Stimulated activated CD4-positive, alpha-beta T cell treated with anti-CD3 and anti-CD28 coated beads, TNF-alpha, amount 100 ng/mL, for 48 hours (primary cell): Measurements from ENCODE around the gene NOD2.

Source experiments
- DNase-seq, 3 donors: peaks; one replicate each; pipeline ENCODE4 v3.0.0-alpha.2; 2020; ENCODE audit warnings: low read depth in 3 of 3

The NOD2 gene

DNA sequence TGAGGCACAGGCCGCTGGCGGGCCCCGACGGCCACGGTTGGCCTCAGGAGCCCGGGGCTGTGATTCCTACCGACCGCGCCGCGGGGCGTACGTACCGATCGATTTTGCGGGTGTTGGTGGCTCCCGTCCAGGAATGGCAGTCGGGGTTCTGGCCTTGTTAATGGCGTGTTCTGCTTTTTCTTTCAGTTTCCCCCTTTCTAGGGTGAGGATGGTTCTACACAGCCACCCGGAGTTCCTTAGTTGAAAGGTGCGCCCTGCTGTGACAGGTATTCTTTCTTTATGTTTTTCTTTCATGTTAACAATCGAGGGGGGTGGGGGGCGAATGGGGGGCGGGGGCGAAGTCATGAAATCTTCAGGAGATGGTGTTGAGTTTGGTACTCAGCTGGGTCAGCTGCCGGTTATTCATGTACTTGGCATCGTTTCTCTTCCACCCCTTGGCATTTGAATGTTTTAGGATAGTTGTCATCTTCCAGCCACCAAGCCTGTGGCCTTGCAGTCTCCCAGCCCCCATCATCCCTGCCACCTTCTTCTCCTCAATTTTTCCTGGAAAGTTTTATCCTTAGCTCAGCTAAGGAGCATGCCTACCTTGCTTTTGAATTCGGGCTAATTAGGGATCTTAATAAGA, 49.3 kb downstream of the NOD2 start:
- no peak for DNase-seq

GRCh38 chr16:50743581-50744225, 50.3 kb downstream of the NOD2 start:
- no peak for DNase-seq

DNA sequence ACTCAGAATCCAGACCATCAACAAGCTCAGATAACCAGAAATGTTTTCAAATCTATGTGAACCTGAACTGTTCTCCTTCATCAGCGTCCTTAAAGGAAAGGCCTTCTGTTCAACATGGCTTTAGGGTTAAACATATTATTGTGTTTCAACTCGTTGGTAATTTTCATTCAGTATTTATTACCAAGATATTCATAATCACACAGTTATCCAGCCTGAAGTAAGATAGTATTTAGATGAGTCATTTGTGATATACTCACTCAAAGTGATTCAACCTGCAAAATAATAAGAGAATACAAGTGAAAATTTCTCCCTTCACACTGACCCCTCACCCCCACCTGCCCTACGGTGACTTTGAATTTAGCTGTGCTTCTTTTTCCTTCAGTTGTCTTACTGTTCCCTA, 51.5 kb downstream of the NOD2 start:
- DNase-seq, result no peak

DNA sequence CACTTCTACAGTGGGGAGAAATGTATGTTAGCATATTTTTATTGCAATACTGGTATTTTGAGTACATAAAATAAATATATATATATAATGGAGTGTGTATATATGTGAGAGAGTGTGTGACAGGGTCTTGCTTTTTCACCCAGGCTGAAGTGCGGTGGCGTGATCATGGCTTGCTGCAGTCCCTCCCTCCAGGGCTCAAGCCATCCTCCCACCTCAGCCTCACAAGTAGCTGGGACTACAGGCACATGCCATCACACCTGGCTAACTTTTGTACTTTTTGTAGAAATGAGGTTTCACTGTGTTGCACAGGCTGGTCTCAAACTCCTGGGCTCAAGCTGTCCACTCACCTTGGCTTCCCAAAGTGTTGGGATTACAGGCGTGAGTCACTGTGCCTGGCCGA, 52.5 kb downstream of the NOD2 start:
- no peak for DNase-seq

- DNase-seq, result no peak
Measured at GRCh38 chr16:50747207-50747956, 54.0 kb downstream of the NOD2 start.

DNA sequence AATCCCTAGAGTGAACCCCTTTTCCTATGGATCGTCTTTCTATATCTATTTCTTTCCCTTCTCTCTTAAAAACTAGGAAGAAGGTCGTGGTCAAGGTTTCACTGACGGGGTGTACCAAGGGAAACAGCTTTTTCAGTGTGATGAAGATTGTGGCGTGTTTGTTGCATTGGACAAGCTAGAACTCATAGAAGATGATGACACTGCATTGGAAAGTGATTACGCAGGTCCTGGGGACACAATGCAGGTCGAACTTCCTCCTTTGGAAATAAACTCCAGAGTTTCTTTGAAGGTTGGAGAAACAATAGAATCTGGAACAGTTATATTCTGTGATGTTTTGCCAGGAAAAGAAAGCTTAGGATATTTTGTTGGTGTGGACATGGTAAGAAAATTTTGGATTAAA, 58.1 kb downstream of the NOD2 start:
- no peak for DNase-seq

DNA sequence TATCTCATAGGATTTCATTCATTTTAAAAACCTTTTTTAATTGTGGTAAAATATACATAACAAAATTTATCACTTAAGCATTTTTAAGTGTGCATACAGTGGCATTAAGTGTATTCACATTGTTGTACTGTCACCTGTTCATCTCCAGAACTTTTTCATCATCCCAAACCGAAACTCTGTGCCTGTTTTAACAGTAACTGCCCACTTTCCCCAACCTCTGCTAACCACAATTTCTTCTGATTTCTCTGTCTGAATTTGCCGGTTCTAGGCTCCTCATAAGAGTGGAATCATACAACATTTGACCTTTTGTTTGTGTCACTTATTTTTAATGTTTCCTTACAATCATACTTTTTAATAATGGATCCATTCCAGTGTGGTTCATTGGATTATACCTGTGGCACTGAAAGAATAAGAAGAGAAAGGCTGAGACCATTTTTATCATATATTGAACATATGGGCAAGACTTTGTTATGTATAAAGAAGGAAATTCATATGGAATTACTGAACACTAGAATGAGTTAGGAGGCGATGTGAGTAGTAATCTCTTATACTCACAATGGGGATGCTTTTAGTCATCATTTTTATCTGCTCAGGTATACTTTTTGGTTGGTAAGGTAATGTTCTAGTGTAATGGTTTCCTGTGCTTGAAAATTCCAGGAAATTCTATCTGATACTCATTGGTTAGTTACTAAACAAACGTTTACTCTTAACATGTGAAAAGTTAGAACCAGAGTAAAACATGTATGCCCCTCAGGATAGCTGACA, 59.2 kb downstream of the NOD2 start:
- DNase-seq, result no peak

DNA sequence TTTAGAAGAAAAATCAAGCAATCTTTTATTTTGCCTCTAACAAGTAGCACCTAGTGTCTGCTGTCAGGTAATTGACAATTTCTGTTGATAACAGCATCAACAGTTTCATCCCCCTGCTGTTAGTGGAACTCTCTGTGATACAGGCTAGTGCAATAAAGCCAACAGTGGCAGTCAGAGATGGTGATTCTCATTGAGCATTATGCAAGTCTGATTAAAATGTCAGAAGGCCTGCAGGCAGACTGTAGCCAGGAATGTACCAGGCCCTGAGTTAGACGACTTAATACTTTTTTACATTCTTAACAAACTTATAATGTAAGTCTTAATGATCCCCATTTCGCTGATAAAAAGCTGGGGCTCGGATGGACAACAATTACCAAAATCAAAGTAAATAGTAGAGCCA, 63.1 kb downstream of the NOD2 start:
- no peak for DNase-seq

DNA sequence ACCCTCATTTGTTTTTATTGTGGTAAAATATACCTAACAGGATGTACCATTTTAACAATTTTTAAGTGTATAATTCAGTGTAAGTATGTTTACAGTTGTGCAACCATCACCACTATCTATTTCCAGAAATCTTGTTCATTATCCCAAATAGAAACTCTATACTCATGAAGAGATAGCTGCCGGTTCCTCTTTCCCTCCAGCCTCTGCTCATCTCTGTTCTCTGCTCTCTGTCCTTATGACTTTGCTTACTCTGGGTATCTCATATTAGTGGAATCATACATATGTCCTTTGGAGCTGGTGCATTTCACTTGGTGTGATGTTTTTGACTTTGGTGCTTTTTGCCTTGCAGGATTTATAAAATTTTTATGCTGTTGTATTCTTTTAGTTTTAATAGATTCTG, 67.9 kb downstream of the NOD2 start:
- DNase-seq, result no peak

DNA sequence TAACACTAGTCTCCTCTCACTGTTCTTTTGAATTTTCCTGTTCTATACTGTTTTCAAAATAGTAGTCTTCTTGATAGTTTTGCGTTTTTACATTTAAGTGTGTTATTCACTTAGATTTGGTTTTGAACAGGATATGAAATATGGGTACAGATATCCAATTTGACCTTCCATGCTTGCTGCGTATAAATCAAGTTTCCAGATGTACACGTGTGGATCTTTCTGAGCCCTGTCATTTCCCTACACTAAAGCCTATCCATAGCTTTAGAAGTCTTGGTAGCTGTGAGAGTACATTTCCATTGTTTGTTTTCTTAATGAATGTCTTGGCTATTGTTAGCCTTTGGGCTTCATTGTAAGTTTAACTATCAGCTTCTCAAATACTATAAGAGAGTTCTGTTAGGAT, 68.8 kb downstream of the NOD2 start:
- DNase-seq, result no peak

GRCh38 chr16:50763211-50763610, 69.8 kb downstream of the NOD2 start:
- no peak for DNase-seq

GRCh38 chr16:50765260-50765659, 71.9 kb downstream of the NOD2 start:
- DNase-seq, result no peak

DNA sequence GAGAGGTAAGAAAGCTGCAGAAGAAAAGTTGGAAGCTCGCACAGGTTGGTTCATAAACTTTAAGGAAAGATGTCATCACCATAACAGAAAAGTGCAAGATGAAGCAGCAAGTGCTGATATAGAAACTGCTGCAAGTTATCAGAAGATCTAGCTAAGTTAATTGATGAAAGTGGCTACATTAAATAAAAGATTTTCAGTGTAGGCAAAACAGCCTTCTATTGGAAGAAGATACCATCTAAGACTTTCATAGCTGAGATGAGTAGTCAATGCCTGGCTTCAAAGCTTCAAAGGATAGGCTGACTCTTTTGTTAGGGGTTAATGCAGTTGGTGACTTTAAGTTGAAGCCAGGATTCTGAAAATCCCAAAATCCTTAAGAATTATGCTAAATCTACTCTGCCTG, 72.5 kb downstream of the NOD2 start:
- DNase-seq, result no peak

GRCh38 chr16:50767197-50767596, 73.8 kb downstream of the NOD2 start:
- DNase-seq, result no peak

DNA sequence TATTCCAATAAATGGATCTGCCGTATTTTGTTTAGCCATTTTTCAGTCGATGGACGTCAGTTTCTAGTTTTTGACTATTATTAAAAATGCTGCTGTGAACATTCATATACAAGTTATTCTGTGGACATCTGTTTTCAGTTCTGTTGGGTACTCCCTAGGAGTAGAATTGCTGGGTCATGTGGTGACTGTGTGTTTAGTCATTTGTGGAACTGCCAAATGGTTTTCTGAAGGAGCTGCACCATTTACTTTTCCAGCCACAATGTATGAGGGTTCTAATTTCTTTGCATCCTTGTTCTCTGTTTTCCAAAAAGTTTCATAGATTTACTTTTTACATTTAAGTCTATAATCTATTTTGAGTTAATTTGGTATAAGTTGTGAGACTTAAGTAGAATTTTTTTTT, 78.0 kb downstream of the NOD2 start:
- DNase-seq, result no peak

DNA sequence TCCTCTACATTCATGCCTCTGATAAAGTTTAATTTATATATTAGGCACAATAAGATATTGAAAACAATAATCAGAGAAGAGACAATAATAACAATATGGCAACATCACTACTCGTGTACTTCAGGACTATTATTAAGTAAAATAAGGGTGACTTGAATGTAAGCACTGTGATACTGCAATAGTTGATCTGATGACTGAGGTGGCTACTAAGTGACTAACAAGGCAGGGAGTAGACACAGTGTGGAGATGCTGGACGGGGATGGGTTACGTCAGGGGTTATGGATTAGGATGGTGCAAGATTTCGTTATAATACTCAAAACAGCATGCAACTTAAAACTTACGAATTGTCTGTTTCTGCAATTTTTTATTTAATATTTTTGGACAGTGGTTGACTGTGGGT, 81.0 kb downstream of the NOD2 start:
- DNase-seq, result no peak

DNA sequence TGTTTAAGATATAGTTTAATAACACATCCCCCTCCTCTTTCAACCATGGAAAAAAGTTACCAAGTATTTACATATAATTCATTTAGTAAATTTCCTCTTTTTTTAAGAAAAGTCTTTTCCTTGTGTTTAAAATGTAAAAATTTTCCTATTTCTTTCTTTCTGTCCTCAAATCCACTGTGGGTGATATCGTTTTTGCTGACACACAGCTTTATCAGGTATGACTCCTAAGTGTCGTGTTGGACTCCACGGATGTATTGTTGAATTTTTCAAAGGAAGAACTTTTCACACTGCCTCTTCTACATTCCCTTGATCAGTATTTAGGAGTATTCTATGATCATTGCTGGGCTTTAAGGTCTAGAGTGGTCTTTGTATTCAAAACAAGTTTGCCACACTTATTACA, 81.6 kb downstream of the NOD2 start:
- no peak for DNase-seq

- no peak for DNase-seq
Measured at GRCh38 chr16:50776037-50776436, 82.6 kb downstream of the NOD2 start.

- DNase-seq, result no peak
Measured at GRCh38 chr16:50778284-50779163, 85.1 kb downstream of the NOD2 start.

DNA sequence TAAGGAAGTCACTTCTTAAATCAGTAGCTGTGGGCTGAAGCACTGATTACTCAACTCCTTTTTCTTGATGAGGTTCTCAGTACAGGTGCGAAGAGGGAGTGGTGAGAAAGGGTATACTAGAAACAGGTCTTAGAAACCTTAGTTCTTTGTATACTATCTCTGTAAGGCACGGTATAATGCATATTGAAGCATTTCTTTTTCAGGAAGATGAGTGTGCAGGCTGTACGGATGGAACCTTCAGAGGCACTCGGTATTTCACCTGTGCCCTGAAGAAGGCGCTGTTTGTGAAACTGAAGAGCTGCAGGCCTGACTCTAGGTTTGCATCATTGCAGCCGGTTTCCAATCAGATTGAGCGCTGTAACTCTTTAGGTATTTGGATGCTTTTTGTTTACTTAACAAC, 87.6 kb downstream of the NOD2 start:
- no peak for DNase-seq

DNA sequence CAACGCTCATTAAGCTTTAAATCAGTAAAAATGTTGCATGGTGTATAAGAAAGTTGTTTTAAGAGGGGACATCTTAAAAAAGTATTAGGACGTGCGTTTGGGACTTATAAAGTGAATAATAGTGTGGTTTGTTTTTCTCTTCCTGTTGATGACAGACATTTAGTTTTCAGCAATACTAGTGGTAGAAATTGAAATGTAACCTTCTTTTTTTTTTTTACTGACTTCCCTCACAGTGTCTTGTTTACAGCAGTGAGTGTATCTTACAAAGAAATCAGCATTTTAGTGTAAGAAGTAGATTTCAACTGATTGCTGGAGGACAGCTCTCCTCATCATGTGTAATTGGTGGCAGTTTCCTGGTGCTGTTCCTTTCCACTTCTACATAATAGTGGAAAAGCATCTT, 88.1 kb downstream of the NOD2 start:
- DNase-seq, result no peak
